HG03108 (cell line): Measurements from ENCODE around the gene MED31.
"Not testable (repeated sequence)": the region's sequence is repeated elsewhere in the genome, so short reads cannot be mapped to it uniquely, and the experiment has no call there.

Experiments used
- ATAC-seq: cut with Tn5 transposase; IDR thresholded peaks from one replicate; pipeline ENCODE4 v1.9.1; 2021; ENCODE audit warnings: moderate library complexity; ENCODE audit not compliant: unreplicated experiment

Gene MED31

DNA sequence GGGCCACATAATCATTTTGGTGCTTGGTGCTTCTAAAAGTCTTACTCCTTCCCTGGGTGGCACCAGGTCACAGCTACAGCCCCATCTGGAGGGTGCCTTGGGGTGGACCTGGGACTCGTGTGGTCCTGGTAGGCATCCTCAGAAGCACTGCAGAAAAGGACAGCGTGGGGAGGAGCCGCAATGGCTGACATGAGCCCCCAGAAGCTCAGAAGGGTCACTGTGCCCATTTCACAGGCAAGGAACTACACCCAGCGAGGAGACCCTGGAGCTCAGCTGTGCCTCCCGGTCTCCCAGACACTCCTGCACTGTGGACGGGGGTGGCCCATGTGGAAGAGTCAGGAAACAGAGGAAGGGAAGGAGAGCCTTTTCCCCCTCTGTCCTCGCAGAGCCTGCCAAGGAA is 26.5 kb upstream of the MED31 start:
- no peak for ATAC-seq

DNA sequence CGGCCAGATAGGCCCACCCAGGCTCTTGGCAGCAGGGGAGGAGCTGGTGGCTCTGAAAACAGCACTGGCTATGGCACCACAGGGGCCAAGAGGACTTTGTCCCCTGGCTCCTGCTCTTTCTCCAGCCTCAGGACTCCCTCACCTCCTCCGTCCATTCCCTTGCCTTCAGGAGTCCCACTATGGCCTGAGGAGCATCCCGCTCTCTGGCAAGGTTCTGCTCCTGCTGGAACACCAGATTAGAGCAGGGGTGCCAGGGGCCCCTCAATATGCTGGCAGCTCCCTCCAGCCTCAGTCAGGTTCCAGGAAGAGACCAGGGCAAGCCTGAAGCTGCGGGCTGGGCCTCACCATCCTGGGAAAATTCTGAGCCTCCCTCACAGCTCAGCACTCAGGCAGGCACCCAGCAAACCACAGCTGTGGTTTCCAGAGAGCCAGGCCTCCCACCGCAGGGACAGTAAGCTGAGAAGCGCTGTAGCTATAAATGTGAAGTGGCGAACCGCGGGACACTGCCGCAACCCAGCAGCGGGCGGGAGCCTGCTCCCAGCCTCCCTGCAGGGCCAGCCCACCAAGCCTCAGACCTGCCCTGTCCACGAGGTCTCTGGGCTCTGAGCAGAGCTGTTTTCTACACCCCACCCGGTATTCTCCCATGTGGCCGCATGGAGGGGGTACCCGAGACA is 25.9 kb upstream of the MED31 start:
- no peak for ATAC-seq

DNA sequence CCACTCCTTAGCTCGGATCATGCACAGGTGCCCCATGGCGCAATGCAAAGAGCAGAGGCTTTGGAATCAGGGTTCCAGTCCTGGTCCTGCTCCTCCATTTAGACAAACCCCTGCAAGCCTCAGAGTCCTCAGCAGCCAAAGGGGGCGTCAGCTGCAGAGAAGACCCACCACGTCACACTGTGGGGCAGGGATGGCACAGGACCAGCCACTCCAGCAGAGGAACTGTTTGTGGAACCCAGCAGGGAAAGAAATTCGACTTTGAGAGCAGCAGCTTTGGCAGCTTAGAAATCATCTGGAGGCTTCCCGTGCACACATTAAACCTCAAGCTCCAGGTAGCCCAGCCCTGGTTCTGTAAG is 25.4 kb upstream of the MED31 start:
- no peak for ATAC-seq

DNA sequence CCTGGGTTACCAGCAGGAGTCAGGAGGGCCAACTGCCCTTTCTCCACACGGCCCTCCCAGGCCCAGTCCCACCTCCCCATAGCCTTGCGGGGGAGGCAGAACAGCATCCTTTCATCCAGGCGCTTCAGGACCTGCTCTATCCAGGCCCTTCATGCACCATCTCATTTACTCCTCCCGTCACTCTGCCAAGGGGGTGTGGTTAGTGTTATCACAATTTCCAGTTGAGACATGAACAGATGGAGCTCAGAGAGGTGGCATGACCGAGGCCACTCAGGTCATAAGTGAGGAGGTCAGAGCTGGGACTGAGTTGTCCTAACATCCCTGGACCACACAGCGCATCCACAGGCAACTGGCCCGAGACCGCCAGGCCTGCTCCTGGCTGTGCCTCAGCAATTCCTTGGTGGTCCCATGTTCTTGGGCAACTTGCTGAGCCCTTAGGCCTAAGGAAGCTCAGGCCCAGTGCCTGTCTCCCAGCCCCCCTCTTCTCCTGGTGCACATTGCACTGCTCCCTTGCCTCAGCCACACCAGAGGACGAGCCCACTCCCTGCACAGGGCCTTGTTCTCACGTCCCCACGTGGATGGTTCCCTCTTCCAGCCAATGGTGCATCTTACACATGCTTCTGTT is 23.9 kb upstream of the MED31 start:
- no peak for ATAC-seq

DNA sequence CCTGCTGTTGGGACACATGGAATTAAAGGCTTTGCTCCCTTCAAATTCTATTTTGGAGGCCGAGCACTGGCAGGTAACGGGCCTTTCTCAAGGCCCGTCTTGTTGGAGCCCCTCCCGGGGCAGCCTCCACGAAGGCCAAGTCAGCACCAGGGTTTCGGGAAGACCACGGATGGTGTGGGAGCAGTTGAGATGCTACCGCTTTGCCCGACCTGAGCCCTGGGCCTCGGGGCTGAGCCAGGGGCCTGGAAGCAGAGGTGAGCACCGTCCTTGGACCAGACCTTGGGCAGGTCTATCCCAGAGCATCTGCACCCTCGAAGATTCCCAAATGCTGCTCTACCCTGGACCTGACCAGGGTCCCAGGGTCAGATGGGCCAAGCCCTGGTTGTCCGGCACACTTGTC is 23.2 kb upstream of the MED31 start:
- ATAC-seq: no peak

DNA sequence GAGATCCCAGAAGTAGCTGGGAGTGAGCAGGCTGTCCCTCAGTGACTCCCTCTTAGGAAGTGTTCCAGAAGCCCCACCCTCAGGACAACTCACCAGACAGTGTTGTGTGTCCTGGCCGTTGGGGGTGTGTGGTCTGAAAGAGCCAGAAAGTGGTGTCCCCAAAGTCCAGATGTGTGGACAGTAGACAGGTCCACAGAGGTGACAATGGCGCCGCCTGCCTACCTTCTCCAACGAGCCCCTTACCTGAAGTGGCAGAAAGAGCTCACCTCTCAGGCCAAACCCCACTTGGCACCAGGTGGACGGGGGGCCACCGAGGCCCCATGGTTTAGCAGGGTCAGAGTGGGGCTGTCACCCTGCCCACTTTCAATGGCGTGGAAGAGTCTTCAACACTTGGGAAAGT is 20.0 kb upstream of the MED31 start:
- no peak for ATAC-seq

DNA sequence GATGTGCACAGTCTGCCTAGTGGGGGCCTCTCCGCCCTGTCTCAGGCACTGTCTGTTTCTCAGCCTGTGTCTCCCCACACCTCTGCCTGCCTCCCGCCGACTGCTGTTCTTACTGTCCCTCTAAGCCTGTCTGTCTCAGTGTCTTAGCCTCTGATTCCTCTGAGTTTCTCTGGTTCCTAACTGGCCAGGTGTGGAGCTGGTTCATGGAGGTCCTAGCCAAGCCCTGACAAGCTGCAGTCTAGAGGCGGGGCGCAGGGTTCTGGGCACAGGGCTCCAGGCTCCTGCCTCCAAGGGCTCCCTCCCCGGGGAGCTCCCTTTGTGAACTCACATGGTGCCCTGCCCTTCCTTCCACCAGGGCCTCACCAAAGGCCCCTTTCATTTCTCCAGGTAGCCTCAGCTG is 19.6 kb upstream of the MED31 start:
- ATAC-seq: no peak

DNA sequence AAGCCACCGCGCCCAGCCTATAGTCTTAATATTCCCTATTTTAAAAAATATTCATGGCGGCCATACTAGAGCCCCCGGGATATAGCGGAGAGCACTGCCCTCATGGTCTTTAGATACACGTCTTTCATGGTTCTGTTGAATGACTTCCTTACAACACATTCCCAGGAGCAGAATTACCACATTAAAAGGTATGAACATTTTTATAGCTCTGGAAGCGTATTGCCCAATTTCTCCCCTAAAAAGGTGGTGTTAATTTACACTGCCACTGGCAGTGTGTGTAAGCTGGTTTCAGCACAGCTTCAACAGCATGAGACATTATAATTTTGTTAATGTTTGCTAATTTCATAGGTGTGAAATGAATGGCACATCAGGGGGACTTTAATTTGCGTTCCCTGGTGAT is 19.2 kb upstream of the MED31 start:
- ATAC-seq: no peak

DNA sequence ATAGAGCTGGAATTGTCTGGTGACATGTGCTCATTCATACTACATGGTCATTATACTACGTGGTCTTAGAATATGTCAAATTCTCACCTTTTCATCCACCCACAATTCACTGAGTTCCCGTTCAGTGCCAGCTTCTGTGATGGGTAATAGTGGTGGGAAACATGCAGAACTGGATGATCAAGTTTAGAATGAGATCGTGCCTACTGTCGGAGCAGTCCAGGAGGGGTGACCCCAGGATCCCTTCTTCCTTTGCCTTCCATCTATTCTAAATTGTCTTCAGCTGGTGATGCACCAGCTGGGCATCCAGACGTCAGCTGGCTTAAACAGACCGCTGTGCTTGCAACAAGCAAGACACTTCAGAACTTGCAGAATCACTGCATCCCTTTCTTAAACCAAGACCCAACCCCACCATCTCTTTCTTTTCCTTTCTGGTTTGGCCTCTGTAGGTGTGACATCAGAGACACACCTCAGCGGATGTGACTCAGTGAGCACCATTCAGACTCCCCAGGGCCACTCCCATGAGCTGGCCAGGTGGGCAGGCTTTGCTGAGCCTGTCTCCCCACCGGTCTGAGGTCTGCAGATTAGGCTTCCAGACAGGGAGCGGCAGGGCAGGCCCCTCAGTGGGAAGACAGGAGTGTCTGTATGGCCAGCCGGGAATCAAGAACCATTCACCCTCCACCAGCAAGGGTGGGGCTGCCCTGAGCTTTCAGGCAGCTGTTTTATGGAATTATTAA is 18.2 kb upstream of the MED31 start:
- no peak for ATAC-seq

DNA sequence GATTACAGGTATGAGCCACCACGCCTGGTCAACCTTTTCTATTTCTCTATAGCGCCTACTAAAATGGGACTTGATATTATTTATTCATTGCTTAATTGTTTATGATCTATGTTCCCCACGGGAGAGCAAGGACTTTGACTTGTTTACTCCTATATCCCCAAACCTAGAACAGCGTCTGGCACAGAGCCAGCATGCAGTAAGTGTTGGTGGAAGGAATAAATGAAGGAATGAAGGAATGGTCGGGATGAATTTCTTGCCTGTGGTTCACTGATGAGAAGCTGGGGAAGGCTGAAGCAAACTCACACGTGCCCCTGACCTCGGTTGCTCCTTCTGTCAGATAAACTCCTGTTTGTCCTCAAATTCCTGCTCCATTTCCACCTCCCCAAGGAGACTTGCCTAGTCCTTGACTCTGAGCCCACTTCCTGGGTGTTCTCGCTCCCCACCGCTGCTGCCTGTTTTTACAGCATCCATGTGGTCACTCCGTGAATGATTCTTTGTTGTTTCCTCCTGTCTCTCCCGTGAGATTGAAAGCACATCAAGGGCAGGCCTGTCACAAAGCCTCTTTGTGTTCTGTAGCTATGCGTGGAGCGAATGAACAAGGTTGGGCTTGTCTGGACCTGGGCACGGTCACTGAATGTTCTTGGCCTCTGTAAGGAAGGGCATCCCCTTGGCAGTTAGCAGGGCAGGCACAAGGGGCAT is 17.5 kb upstream of the MED31 start:
- ATAC-seq: no peak

DNA sequence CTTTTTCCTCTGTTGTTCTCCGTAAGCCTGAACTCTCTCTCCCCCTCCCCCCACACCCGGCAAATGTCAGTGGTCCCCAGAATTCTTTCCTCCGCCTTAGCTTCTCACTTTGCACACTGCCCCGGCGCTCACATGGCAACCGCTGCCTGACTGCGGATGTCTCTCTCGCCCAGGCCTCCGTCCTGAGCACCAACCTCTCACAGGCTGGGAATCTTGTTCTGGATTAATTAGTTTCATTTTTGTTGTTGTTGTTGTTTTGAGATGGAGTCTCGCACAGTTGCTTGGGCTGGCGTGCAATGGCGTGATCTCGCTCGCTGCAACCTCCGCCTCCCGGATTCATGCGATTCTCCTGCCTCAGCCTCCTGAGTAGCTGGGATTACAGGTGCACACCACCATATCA is 16.8 kb upstream of the MED31 start:
- no peak for ATAC-seq

DNA sequence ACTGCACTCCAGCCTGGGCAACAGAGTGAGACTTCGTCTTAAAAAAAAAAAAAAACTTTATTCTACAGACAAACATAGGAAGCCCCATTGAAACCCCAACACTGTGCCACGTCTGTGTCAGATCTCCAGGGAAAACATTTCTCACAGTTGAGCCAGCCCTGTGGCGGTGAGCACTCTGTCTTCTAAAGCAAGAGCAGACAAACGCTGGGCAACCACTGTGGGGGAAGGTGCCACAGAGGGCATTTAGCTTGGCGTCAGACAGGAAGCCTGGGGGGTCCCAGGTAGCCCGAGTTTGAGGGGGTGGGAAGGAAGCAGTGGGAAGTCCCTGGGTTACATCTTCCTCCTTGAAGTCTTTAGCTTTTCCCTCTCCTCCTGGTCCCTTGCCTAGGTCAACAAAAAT is 16.1 kb upstream of the MED31 start:
- ATAC-seq: no peak

DNA sequence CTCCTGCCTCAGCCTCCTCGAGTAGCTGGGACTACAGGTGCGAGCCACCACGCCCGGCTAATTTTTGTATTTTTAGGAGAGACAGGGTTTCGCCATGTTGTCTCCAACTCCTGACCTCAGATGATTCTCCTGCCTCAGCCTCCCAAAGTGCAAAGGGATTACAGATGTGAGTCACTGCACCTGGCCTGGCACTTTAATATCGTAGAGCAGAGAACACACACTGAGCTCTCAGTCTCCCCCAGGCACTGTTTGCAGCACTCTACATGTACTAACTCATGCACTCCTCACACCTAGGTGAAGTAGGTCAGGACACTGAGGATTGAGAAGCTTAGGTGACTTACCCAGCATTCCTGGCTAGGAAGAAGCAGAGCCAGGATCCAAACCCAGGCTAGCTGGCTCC is 15.2 kb upstream of the MED31 start:
- ATAC-seq: no peak

DNA sequence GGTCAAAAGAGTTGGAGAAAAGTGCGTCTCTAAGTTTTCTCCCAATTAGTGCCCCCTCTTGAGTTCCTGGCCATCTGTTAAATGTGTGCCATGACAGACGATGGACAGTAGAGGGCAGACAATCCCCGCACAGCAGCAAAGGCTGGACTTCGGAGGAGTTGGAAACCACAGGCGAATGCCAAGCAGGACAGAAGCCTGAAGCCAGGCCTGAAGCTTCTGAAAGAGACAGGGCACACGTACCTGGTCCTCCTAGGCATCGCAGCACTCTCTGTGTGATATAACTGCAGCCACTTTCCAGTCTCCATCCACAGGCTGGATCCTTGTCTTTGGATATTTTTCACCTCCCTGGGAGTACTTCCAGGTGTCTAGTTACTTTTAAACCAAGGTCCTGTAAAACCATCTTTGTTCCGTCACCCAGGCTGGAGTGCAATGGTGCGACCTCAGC is 14.7 kb upstream of the MED31 start:
- no peak for ATAC-seq

DNA sequence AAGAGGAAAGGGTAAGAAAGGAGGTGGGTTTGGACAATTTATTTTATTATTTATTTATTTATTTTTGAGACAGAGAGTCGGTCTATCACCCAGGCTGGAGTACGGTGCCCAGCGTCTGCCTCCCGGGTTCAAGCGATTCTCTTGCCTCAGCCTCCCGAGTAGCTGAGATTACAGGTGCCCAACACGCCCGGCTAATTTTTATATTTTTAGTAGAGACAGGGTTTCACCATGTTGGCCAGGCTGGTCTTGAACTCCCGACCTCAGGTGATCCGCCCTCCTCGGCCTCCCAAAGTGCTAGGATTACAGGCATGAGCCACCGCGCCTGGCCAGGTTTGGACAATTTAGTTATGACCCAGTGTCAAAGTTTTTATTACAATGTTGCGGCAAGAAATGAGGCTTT is 11.8 kb upstream of the MED31 start:
- ATAC-seq: not testable (repeated sequence)

DNA sequence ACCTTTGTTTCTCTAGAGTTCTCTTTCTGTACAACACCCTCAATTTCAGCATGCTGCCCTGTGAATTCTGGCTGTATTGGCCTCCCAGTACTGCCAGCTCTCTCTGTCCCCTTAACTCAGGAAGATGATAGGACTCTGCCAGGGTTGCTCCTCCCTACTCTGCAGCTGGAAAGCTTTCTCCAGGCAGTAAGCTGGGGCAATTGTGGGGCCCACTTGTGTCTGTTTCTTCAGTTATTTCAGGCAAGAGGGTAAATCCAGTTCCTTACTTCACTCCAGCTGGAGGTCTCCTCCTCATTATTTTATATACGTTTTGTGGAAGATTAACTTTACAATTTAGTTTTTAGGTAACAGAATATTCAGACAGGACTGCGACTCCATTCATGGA is 10.1 kb upstream of the MED31 start:
- no peak for ATAC-seq

DNA sequence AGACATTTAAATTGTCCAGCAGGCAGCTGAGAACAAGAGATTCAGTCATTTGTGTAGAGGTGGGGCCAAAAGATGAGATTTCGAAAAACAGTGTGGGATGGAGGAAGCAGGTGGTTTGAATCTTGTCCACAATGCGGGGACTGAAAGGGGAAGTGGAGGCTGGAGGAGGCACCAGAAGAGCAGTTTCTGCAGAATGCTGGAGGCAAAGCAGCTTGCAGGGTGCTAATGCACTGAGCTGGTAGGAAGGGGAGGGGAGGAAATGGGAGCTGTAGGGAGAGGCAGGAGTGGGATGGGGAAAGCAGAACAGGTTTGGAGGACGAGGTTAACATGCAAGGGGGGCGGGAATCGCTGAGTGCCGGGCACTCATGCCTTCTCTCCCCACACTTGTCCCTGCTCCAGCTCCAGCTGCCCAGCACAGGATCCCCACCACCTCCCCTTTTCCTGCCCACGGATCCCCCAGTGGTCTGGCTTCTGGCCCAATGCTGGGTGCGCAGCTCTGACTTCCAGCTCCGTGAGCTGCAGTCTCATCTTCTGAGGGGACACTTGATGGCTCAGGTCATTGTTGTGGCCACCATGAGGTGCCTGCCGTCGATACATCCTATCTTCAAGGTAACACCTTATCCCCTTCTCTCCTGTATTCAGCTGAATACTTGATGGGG is 9.5 kb upstream of the MED31 start:
- peak; percentile 66 for ATAC-seq

DNA sequence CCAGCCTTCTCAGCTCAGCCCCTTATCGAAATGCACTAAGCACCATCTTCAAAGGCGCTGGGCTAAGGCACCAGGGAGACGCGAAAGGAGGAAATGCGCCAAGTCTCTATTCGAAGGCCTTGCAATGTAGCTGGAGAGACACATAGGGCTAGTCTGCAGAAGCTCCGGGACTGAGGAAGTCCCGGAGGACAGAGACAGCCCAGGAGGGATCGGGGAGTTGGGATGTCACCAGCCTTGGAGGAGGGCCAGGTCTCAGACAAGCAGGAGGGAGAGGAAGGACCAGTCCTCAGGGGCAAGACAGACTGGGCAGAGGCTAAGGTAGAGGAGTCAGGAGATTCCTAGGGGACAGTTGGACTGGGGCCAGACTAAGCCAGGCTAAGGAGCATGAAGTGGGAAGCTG is 8.7 kb upstream of the MED31 start:
- ATAC-seq: no peak

DNA sequence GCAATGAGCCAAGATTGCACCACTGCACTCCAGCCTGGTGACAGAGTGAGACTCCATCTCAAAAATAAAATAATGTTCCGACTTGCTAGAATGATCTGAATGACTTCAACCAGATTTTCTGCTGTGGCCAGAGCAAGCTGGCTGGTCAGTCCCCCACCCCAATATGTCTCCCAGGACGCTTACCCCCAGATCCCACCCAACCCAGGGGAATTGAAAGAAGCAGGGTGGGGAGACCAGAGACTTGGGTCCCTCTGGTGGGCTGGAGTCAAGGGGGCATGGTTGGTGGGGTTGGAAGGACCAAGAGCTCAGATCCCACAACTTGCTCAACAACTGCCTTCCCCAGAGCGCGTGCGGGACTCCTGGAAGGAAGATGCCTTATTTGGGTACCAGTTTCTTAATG is 7.0 kb upstream of the MED31 start:
- ATAC-seq: not testable (repeated sequence)

DNA sequence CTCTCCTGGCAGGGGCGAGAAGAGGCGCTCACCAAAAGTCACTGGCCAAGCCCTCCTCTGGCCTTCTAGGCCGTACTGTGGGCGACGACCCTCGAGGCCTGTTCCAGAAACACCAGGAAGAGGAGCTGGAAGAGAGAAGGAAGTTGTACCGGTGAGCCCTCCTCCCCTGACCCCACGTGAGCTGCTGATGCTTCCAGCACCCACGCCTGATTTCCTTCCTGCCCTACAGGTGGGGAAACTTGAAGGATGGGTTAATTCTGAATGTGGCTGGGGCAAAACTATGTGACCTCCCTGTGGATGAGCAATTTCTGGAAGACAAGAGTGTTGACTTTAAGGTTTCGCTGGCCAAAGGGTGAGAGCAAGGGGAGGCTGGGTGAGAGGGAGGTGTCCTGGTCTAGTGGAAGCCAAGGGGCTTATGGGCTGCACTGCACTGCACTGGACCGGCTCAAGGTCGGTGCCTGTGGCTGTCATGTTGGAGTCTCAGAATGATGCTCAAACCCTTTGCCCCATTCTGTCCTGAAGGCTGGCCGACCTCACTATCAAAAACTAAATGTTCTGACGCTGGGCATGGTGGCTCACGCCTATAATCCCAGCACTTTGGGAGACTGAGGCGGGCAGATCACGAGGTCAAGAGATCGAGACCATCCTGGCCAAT is 6.4 kb upstream of the MED31 start:
- ATAC-seq: no peak
